Placental pericyte (primary cell): ENCODE results near the gene TIGD2. TPM values are rescaled to one million over a fixed set of nuclear protein-coding genes. Genes with fewer than 3 reads are reported as not detected.

Experiments used
- small RNA-seq: library from RNA; depleted of rRNA; stranded (forward); fragments of <200 nt; gene quantifications from one replicate; pipeline ENCODE3, GENCODE V24; 2012; ENCODE audit warnings: low replicate concordance
- total RNA-seq: library from RNA; depleted of rRNA; stranded (reverse); fragments of >200 nt; gene quantifications from 2 replicates; pipeline ENCODE4 v1.2.3, GENCODE V29; 2012

Gene TIGD2
- total RNA-seq, result 7.7 and 18.8 TPM in 2 replicates

DNA sequence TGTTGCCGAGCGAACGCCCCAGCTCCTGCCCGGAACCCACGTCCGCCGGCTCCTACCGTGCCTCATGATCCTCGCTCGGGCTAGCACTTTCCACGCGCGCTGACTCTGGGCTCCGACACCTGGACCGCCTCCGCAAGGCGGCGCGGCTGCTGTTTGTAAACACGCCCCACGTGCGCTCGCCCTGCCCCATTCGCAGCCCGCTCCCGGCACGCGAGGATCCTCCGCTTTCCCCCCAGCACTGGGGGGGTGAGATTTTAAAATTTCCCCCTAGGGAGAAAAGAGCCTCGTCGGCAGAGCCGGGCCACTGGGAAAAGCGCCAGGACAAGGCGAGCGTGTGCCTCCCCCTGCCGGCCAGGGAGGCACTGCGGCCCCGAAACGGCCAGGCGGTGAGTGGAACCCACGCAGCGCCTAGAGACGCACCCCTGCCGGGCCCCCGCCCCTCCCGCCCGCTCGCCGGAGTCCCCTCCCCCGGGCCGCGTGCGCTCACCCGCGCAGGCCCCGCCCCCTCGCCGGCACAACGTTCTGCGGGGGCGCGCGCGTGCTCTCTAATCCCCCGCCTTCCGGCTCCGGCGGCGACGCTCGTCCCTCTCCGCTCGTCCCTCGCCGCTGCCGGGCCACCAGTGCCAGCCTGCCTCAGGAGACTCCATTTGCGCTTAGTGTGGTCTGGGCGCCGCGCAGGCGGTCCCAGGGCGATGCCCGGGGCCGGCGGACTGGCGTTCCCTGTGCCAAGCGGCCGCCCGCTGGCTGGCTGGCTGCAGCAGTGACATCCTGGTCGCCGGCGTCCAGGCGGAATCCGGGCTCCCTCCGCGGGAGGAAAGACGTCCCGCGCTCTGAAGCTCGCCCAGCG, at the start of gene TIGD2:
Gene TIGD2 (plus strand): TSS at position 548 of the 847 bp plus-strand sequence. CDS start 1,442 bp downstream, outside the sequence.

Small RNA genes lying within 50 kb of the gene (small RNA-seq; reads per million reads assigned to genes)
- gene RNU6-907P, result not detected

Other genes starting within 250 kb of the TIGD2 start
- 8.5 and 18.2 TPM in 2 replicates for gene FAM13A, start 54.3 kb upstream of the TIGD2 start, total RNA-seq
- under 0.01 and 0.57 TPM in 2 replicates for gene GPRIN3, start 196.3 kb downstream of the TIGD2 start, total RNA-seq